Dedifferentiated amniotic fluid mesenchymal stem cell (primary cell): ENCODE data around the gene KIFC3.
"Not testable (repeated sequence)": the region's sequence is repeated elsewhere in the genome, so short reads cannot be mapped to it uniquely, and the experiment has no call there.

Source experiments
- DNase-seq: peaks from one replicate; pipeline ENCODE4 v3.0.0-alpha.2; 2016; ENCODE audit errors: extremely low spot score

Gene KIFC3

GRCh38 chr16:57824888-57825287 lies 22.6 kb upstream of the KIFC3 start:
- DNase-seq: no peak

GRCh38 chr16:57823836-57824235 lies 21.5 kb upstream of the KIFC3 start:
- no peak for DNase-seq

GRCh38 chr16:57822856-57823255 lies 20.6 kb upstream of the KIFC3 start:
- no peak for DNase-seq

GRCh38 chr16:57822018-57822553 lies 19.8 kb upstream of the KIFC3 start:
- no peak for DNase-seq

DNA sequence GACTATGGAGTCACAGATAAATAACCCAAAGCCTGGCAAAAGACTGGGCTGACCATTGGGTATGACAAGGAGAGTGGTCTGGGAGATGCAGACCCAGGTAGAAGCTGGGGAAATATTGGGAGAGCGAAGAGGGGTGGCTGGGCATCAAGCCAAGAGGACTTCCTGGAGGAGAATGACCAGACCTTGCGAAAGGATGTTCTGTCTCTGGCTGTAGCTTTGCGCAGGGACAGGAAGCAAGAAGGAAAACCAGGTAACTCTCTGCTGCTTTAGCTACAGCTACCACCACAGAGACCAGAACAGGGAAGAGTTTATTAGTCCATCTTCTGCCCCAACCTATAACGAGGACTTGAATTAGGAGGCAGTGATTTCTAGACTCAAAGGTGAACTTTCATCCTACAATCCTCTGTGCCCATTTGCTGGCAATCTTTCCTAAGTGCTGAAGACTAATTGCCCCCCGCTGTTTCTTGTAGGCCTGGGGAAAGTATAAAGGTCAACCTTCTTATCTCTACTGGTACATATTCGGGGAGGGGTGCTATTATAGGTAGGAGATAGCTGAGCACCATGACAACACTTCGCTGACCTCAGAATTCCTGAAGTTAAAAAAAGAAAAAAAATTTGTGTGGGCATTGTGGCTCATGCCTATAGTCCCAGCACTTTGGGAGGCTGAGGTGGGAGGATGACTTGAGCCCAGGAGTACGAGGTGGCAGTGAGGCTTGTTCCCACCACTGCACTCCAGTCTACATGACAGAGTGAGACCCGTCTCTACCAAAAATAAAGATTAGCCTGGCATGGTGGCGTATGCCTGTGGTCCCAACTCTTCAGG lies 19.1 kb upstream of the KIFC3 start:
- no peak for DNase-seq

DNA sequence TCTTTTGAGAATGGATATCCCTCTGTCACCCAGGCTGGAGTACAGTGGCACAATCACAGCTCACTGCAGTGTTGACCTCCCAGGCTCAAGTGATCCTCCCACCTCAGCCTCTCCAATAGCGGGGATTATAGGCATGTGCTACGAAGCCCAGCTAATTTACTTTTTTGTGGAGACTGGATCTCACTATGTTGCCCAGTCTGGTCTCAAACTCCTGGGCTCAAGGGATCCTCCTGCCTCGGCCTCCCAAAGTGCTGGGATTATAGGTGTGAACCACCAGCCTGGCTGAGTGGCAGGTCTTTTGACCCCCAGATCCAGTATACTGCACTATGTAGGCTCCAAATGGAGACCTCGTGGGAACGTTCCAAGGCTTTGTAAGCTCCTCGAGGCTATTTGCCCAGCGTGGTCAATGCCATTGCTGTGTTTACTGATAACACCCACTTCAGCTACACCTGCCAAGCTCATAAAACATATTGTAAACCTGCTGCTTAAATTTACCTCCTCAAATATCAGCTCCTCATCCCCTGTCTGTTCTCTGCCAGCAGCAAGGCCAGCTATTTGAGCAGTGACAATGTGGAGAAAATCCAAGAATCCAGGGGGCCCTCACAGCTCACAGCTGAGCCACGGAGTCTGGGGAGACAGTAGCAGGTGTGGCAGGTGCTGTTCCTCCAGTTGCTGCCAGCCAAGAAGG lies 16.2 kb upstream of the KIFC3 start:
- no peak for DNase-seq

GRCh38 chr16:57817680-57818079 lies 15.4 kb upstream of the KIFC3 start:
- DNase-seq: no peak

- DNase-seq: no peak
Measured at GRCh38 chr16:57815987-57816745, 13.9 kb upstream of the KIFC3 start.

DNA sequence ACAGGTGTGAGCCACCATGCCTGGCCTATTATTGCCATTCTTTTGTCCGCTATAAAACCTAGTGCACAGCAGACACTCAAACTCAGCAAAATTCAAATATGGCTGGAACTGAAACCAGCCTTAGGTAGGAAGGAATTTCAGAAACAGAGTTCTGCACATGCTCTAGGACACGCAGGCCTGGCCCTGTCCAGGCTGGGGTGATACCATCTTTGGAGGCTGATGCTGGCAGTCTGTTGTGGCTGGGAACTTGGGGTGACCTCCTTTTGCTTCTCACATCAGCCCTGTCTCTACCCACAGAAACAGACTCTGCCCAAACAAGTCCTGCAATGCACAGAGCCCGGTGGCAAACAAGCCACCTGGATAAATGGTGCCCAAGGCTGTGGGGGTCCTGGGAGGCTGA lies 12.6 kb upstream of the KIFC3 start:
- DNase-seq: no peak

GRCh38 chr16:57813466-57813865 lies 11.2 kb upstream of the KIFC3 start:
- no peak for DNase-seq

- not testable (repeated sequence) for DNase-seq
Measured at GRCh38 chr16:57811340-57811739, 9.0 kb upstream of the KIFC3 start.

- no peak for DNase-seq
Measured at GRCh38 chr16:57810197-57811031, 8.1 kb upstream of the KIFC3 start.

GRCh38 chr16:57809276-57810196 lies 7.2 kb upstream of the KIFC3 start:
- DNase-seq: no peak

- no peak for DNase-seq
Measured at GRCh38 chr16:57808589-57809228, 6.4 kb upstream of the KIFC3 start.

DNA sequence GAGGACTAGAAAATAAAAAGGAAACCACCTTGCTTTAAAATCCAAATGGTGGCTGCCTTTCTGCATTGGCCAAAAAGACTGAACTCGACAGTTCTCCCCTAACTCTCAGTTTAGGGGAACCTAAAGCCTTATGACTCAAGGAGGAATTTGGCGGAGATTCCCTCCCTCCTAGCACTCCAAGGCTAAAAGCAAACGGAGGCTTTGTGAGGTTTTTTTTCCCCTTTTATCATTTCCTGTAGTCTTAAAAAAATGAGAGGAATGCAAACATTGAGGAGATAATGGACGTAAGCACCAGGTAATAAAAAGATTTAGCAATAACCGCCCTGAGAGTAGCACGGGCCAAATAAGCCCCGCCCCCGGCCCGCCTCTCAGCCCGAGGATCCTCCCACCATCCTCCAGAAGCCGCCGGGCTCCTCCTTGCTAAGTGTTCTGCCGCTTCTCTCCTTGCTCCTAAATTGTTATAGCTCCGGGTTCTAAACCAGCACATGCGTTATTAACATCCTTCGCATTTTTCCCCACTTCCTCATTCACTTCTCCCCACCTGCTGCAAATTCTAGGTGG lies 5.8 kb upstream of the KIFC3 start:
- DNase-seq: peak; percentile 50

GRCh38 chr16:57807252-57807967 lies 5.1 kb upstream of the KIFC3 start:
- DNase-seq: no peak

DNA sequence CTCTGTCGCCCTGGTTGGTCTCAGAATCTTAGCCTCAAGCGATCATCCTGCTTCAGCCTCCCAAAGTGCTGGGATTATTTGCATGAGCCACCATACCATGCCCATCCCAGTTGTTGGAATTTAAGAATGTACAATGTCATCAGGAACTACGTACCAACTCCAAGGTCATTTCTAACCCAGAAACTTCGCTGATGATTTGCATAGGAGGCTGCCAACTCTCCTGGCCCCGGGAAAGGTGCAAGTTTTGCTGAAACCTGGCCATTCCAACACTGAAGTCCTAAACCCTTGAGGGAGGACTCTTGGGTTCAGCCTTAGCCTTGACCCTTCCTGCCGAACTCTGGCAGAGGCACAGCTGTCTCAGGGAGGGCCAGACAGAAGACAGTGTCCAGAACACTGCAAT lies 2.9 kb upstream of the KIFC3 start:
- DNase-seq: no peak

DNA sequence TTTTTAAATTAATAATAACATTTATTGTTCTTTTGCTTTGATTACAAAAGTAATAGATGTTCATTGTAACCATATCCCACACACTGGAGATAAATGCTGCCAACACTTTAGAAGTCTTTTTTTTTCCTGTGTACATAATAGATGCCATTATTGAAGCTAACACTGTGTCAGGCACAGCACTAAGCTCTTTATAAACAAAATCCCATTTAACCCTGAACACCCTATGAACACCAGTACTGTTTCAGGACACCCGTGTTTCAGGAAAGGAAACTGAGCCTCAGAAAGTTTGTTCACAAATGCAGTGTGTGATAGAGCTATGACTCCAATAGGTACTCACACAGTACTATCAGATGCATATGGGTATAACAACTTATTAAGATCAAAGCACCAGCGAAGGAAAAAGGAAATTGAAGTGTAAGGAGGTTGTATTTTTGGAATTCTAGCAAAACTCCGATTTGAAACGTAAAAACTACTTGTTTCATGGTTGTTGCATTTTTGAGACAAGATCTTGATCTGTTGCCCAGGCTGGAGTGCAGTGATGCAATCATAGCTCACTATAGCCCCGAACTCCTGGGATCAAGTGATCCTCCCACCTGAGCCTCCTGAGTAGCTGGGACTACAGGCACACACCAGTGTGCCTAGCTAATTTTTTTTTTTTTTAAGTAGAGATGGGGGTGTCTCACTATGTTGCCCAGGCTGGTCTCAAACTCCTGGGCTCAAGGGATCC lies 2.0 kb upstream of the KIFC3 start:
- DNase-seq: no peak
